NCI-H2029 treated with DMSO at 0.1 percent for 48 hours (cell line): ENCODE data around the gene CFAP99.
"Not testable (repeated sequence)": the region's sequence is repeated elsewhere in the genome, so short reads cannot be mapped to it uniquely, and the experiment has no call there.

Source experiments
- DNase-seq: peaks from one replicate; lab custom pipeline; 2025; lab: John Stamatoyannopoulos, UW

Gene CFAP99

GRCh38 chr4:2418650-2419571 lies at the start of gene CFAP99:
TSS of gene CFAP99 (plus strand) at chr4:2418955.
- peak; percentile 84 for DNase-seq

GRCh38 chr4:2370597-2371320 lies 48.0 kb upstream of the CFAP99 start:
- no peak for DNase-seq

GRCh38 chr4:2371765-2372487 lies 46.8 kb upstream of the CFAP99 start:
- DNase-seq, result no peak

GRCh38 chr4:2372488-2373030 lies 46.2 kb upstream of the CFAP99 start:
- no peak for DNase-seq

GRCh38 chr4:2373532-2373931 lies 45.2 kb upstream of the CFAP99 start:
- no peak for DNase-seq

- DNase-seq, result no peak
Measured at GRCh38 chr4:2375427-2375826, 43.3 kb upstream of the CFAP99 start.

- no peak for DNase-seq
Measured at GRCh38 chr4:2377241-2377640, 41.5 kb upstream of the CFAP99 start.

GRCh38 chr4:2378401-2378800 lies 40.4 kb upstream of the CFAP99 start:
- DNase-seq, result no peak

GRCh38 chr4:2378898-2379297 lies 39.9 kb upstream of the CFAP99 start:
- no peak for DNase-seq

- DNase-seq, result not testable (repeated sequence)
Measured at GRCh38 chr4:2380589-2380988, 38.2 kb upstream of the CFAP99 start.

GRCh38 chr4:2382769-2383202 lies 36.0 kb upstream of the CFAP99 start:
- DNase-seq, result not testable (repeated sequence)

GRCh38 chr4:2383220-2383631 lies 35.5 kb upstream of the CFAP99 start:
- DNase-seq, result not testable (repeated sequence)

GRCh38 chr4:2383760-2384159 lies 35.0 kb upstream of the CFAP99 start:
- no peak for DNase-seq

- no peak for DNase-seq
Measured at GRCh38 chr4:2384245-2384644, 34.5 kb upstream of the CFAP99 start.

GRCh38 chr4:2385516-2385915 lies 33.2 kb upstream of the CFAP99 start:
- no peak for DNase-seq

- no peak for DNase-seq
Measured at GRCh38 chr4:2386717-2387116, 32.0 kb upstream of the CFAP99 start.

- DNase-seq, result no peak
Measured at GRCh38 chr4:2387218-2387617, 31.5 kb upstream of the CFAP99 start.

- no peak for DNase-seq
Measured at GRCh38 chr4:2387829-2388228, 30.9 kb upstream of the CFAP99 start.

- DNase-seq, result no peak
Measured at GRCh38 chr4:2388429-2389182, 30.1 kb upstream of the CFAP99 start.

- DNase-seq, result no peak
Measured at GRCh38 chr4:2389691-2390090, 29.1 kb upstream of the CFAP99 start.

- no peak for DNase-seq
Measured at GRCh38 chr4:2390146-2390545, 28.6 kb upstream of the CFAP99 start.
